GM23338 (cell line): ENCODE results near the gene CCL21. TPM values are rescaled to one million over a fixed set of nuclear protein-coding genes. Genes with fewer than 3 reads are reported as not detected.

Experiments
- ATAC-seq: fragments of 200-7000 bp; cut with Tn5 transposase; 3 replicates; pipeline ENCODE4 v1.9.1; 2020
- DNase-seq: peaks from one replicate; pipeline ENCODE4 v3.0.0-alpha.2; 2015; ENCODE audit warnings: low spot score
- H2AFZ ChIP-seq: fragments of 200-600 bp; sonication (generic); 2 replicates; pipeline ENCODE4 v1.8.0; 2016; ENCODE audit warnings: antibody characterized with exemption, mild to moderate bottlenecking, moderate library complexity
- H3F3A ChIP-seq: fragments of 200-600 bp; sonication (generic); replicated peaks from 2 replicates; pipeline ENCODE4 v1.8.0; 2017; ENCODE audit warnings: antibody characterized with exemption, mixed run types, low read depth
- H3K27ac ChIP-seq: fragments of 200-600 bp; sonication (generic); 2 replicates; pipeline ENCODE4 v1.6.1; 2016; ENCODE audit warnings: low read depth
- H3K27me3 ChIP-seq: fragments of 200-600 bp; sonication (generic); 2 replicates; pipeline ENCODE4 v1.8.0; 2016; ENCODE audit warnings: mild to moderate bottlenecking, mixed run types, moderate library complexity; ENCODE audit not compliant: insufficient read depth
- H3K36me3 ChIP-seq: fragments of 200-600 bp; sonication (generic); 2 replicates; pipeline ENCODE4 v1.8.0; 2016; ENCODE audit warnings: mild to moderate bottlenecking; ENCODE audit not compliant: insufficient read depth
- H3K4me1 ChIP-seq: fragments of 200-600 bp; sonication (generic); 2 replicates; pipeline ENCODE4 v1.8.0; 2016; ENCODE audit warnings: mild to moderate bottlenecking, moderate library complexity; ENCODE audit not compliant: insufficient read depth
- H3K4me2 ChIP-seq: fragments of 200-600 bp; sonication (generic); 2 replicates; pipeline ENCODE4 v1.7.1; 2017; ENCODE audit warnings: mixed run types
- H3K4me3 ChIP-seq: fragments of 200-600 bp; sonication (generic); 2 replicates; pipeline ENCODE4 v1.6.1; 2016; ENCODE audit warnings: mixed run types
- H3K79me2 ChIP-seq: fragments of 200-600 bp; sonication (generic); replicated peaks from 2 replicates; pipeline ENCODE4 v1.8.0; 2017; ENCODE audit warnings: mild to moderate bottlenecking; ENCODE audit not compliant: insufficient read depth
- H3K9me2 ChIP-seq: fragments of 200-600 bp; sonication (generic); 2 replicates; pipeline ENCODE4 v1.8.0; 2017; ENCODE audit not compliant: insufficient read depth
- H4K20me1 ChIP-seq: fragments of 200-600 bp; sonication (generic); replicated peaks from 2 replicates; pipeline ENCODE4 v1.8.0; 2017; ENCODE audit warnings: mild to moderate bottlenecking; ENCODE audit not compliant: insufficient read depth
- H3K27ac Mint-ChIP-seq: 2 replicates; pipeline ENCODE4 v1.8.0; 2020; ENCODE audit warnings: inconsistent platforms, mild to moderate bottlenecking, moderate library complexity, mixed read lengths
- H3K27me3 Mint-ChIP-seq: 3 replicates; pipeline ENCODE4 v1.8.0; 2022; ENCODE audit warnings: low read depth, mild to moderate bottlenecking, moderate library complexity, mixed read lengths, inconsistent platforms; ENCODE audit not compliant: insufficient read depth, poor library complexity
- H3K36me3 Mint-ChIP-seq: 3 replicates; pipeline ENCODE4 v1.8.0; 2021; ENCODE audit warnings: low read depth, mild to moderate bottlenecking, inconsistent platforms, moderate library complexity, mixed read lengths
- H3K4me1 Mint-ChIP-seq: 3 replicates; pipeline ENCODE4 v1.8.0; 2020; ENCODE audit warnings: mild to moderate bottlenecking, inconsistent platforms, mixed read lengths
- H3K4me3 Mint-ChIP-seq: 3 replicates; pipeline ENCODE4 v1.8.0; 2021; ENCODE audit warnings: moderate library complexity, mild to moderate bottlenecking, inconsistent platforms, mixed read lengths
- H3K9me3 Mint-ChIP-seq: 3 replicates; pipeline ENCODE4 v1.8.0; 2020; ENCODE audit warnings: moderate library complexity, mild to moderate bottlenecking, inconsistent platforms, mixed read lengths
- CREB1 ChIP-seq: fragments of 250-450 bp; sonication (Bioruptor Pico); IDR thresholded peaks from 2 replicates; pipeline ENCODE4 v1.5.0; 2020; ENCODE audit warnings: low read depth, mild to moderate bottlenecking, moderate library complexity
- EZH2 ChIP-seq: fragments of 200-600 bp; sonication (generic); IDR thresholded peaks from one replicate; pipeline ENCODE4 v1.8.0; 2017; ENCODE audit warnings: antibody characterized with exemption, mild to moderate bottlenecking, low read depth; ENCODE audit not compliant: unreplicated experiment
- EZH2phosphoT487 ChIP-seq: fragments of 200-600 bp; sonication (generic); IDR thresholded peaks from one replicate; pipeline ENCODE4 v1.8.1; 2018; ENCODE audit warnings: antibody characterized with exemption; ENCODE audit not compliant: unreplicated experiment
- JUNB ChIP-seq: IDR thresholded peaks from one replicate; pipeline ENCODE4 v1.6.1; 2016; ENCODE audit warnings: antibody characterized with exemption; ENCODE audit not compliant: unreplicated experiment
- NANOG ChIP-seq: IDR thresholded peaks from 2 replicates; pipeline ENCODE4 v1.6.1; 2016; ENCODE audit warnings: antibody characterized with exemption, borderline replicate concordance
- POLR2AphosphoS5 ChIP-seq: IDR thresholded peaks from 2 replicates; pipeline ENCODE4 v1.6.1; 2016; ENCODE audit warnings: antibody characterized with exemption, low read depth
- STAT1 ChIP-seq: IDR thresholded peaks from one replicate; pipeline ENCODE4 v1.6.1; 2016; ENCODE audit warnings: antibody characterized with exemption; ENCODE audit not compliant: unreplicated experiment
- ZNF114 ChIP-seq: fragments of 250-450 bp; sonication (Bioruptor Pico); IDR thresholded peaks from 2 replicates; pipeline ENCODE4 v1.5.0; 2020; ENCODE audit warnings: mild to moderate bottlenecking, moderate library complexity
- ZNF331 ChIP-seq: fragments of 250-450 bp; sonication (Bioruptor Pico); IDR thresholded peaks from 2 replicates; pipeline ENCODE4 v1.5.0; 2020; ENCODE audit warnings: low read depth, mild to moderate bottlenecking, moderate library complexity
- polyA plus RNA-seq: library from polyadenylated mRNA; unstranded; fragments of >200 nt; fragmentation: Nextera tagmentation; extraction: Ambion mirVana; gene quantifications from 2 replicates; pipeline ENCODE4 v1.2.1, GENCODE V29; 2016
- total RNA-seq: library from RNA; depleted of rRNA; stranded (reverse); fragments of >200 nt; shearing (Covaris generic); gene quantifications from 2 replicates; pipeline ENCODE4 v1.2.3, GENCODE V29; 2014
- TF ChIP-seq, protein P1 (sequence below): fragments of 250-450 bp; sonication (Bioruptor Pico); IDR thresholded peaks from 2 replicates; pipeline ENCODE4 v1.5.0; 2020; ENCODE audit warnings: mild to moderate bottlenecking, moderate library complexity
- TF ChIP-seq, protein P2 (sequence below), 2 experiments: fragments of 200-600 bp in 1 of 2; sonication (generic) in 1 of 2; conservative IDR thresholded peaks; 2 replicates each; pipeline versions ENCODE4 v1.5.1 to v1.6.1; 2016 to 2017; ENCODE audit warnings: antibody characterized with exemption in 2 of 2, low read depth in 2 of 2, mild to moderate bottlenecking in 2 of 2, moderate library complexity in 1 of 2
- TF ChIP-seq, protein P3 (sequence below): IDR thresholded peaks from 2 replicates; pipeline ENCODE4 v1.6.1; 2016; ENCODE audit warnings: antibody characterized with exemption
- TF ChIP-seq, protein P4 (sequence below): IDR thresholded peaks from one replicate; pipeline ENCODE4 v1.6.1; 2018; ENCODE audit warnings: antibody characterized with exemption; ENCODE audit not compliant: unreplicated experiment

The CCL21 gene
- total and polyA plus RNA-seq, 2 experiments from 2014 or later = not detected

DNA sequence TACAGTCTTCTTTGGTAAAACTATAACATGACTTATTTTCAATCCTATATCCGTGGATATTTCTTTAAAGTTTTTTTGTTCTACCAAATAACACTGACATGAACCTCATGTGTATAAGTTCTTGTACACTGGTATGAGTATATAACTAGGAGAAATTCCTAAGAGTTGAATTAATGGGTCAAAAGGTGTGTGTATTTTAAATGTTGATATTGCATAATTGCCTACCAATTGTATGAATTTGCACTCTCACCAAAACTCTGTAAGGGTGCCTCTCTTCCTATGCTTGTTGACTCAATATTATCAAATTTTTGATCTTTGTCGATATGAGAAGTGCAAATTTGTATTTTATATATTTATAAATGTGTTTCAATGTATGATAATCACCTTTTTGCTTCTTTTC, 22.9 kb upstream of the CCL21 start:
- no peak for DNase-seq
- no peaks in the 10 kb centered on the region for H3K36me3 ChIP-seq
- Mint-ChIP-seq H3K4me3 (no peak overlapping the region), H3K4me1 (no peaks in the 10 kb centered on the region), H3K27ac (no peak overlapping the region), H3K27me3 (no peaks in the 10 kb centered on the region), H3K9me3 (no peaks in the 10 kb centered on the region), H3K36me3 (no peaks in the 10 kb centered on the region)
- H3K79me2 ChIP-seq = no peaks in the 10 kb centered on the region
- no peaks in the 10 kb centered on the region for H3K4me1 ChIP-seq
- no peak overlapping the region for H3K27ac ChIP-seq
- TF ChIP-seq, protein P1, sequence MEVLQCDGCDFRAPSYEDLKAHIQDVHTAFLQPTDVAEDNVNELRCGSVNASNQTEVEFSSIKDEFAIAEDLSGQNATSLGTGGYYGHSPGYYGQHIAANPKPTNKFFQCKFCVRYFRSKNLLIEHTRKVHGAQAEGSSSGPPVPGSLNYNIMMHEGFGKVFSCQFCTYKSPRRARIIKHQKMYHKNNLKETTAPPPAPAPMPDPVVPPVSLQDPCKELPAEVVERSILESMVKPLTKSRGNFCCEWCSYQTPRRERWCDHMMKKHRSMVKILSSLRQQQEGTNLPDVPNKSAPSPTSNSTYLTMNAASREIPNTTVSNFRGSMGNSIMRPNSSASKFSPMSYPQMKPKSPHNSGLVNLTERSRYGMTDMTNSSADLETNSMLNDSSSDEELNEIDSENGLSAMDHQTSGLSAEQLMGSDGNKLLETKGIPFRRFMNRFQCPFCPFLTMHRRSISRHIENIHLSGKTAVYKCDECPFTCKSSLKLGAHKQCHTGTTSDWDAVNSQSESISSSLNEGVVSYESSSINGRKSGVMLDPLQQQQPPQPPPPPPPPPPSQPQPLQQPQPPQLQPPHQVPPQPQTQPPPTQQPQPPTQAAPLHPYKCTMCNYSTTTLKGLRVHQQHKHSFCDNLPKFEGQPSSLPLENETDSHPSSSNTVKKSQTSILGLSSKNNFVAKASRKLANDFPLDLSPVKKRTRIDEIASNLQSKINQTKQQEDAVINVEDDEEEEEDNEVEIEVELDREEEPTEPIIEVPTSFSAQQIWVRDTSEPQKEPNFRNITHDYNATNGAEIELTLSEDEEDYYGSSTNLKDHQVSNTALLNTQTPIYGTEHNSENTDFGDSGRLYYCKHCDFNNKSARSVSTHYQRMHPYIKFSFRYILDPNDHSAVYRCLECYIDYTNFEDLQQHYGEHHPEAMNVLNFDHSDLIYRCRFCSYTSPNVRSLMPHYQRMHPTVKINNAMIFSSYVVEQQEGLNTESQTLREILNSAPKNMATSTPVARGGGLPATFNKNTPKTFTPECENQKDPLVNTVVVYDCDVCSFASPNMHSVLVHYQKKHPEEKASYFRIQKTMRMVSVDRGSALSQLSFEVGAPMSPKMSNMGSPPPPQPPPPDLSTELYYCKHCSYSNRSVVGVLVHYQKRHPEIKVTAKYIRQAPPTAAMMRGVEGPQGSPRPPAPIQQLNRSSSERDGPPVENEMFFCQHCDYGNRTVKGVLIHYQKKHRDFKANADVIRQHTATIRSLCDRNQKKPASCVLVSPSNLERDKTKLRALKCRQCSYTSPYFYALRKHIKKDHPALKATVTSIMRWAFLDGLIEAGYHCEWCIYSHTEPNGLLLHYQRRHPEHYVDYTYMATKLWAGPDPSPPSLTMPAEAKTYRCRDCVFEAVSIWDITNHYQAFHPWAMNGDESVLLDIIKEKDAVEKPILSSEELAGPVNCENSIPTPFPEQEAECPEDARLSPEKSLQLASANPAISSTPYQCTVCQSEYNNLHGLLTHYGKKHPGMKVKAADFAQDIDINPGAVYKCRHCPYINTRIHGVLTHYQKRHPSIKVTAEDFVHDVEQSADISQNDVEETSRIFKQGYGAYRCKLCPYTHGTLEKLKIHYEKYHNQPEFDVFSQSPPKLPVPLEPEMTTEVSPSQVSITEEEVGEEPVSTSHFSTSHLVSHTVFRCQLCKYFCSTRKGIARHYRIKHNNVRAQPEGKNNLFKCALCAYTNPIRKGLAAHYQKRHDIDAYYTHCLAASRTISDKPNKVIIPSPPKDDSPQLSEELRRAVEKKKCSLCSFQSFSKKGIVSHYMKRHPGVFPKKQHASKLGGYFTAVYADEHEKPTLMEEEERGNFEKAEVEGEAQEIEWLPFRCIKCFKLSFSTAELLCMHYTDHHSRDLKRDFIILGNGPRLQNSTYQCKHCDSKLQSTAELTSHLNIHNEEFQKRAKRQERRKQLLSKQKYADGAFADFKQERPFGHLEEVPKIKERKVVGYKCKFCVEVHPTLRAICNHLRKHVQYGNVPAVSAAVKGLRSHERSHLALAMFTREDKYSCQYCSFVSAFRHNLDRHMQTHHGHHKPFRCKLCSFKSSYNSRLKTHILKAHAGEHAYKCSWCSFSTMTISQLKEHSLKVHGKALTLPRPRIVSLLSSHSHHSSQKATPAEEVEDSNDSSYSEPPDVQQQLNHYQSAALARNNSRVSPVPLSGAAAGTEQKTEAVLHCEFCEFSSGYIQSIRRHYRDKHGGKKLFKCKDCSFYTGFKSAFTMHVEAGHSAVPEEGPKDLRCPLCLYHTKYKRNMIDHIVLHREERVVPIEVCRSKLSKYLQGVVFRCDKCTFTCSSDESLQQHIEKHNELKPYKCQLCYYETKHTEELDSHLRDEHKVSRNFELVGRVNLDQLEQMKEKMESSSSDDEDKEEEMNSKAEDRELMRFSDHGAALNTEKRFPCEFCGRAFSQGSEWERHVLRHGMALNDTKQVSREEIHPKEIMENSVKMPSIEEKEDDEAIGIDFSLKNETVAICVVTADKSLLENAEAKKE = no peak
- no peak for TF ChIP-seq ZNF331 (CRISPR knock-in tag)
- TF ChIP-seq, protein P2, sequence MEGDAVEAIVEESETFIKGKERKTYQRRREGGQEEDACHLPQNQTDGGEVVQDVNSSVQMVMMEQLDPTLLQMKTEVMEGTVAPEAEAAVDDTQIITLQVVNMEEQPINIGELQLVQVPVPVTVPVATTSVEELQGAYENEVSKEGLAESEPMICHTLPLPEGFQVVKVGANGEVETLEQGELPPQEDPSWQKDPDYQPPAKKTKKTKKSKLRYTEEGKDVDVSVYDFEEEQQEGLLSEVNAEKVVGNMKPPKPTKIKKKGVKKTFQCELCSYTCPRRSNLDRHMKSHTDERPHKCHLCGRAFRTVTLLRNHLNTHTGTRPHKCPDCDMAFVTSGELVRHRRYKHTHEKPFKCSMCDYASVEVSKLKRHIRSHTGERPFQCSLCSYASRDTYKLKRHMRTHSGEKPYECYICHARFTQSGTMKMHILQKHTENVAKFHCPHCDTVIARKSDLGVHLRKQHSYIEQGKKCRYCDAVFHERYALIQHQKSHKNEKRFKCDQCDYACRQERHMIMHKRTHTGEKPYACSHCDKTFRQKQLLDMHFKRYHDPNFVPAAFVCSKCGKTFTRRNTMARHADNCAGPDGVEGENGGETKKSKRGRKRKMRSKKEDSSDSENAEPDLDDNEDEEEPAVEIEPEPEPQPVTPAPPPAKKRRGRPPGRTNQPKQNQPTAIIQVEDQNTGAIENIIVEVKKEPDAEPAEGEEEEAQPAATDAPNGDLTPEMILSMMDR (conservative IDR thresholded peaks at IDR 0.05; ENCODE audit: low read depth in 2 of 2) = no peak
- no peak for TF ChIP-seq NANOG
- no peak for TF ChIP-seq CREB1 (CRISPR knock-in tag)
- TF ChIP-seq STAT1 = no peak
- no peak for TF ChIP-seq ZNF114 (CRISPR knock-in tag)
- no peak for TF ChIP-seq EZH2
- no peak for TF ChIP-seq JUNB
- TF ChIP-seq, protein P3, sequence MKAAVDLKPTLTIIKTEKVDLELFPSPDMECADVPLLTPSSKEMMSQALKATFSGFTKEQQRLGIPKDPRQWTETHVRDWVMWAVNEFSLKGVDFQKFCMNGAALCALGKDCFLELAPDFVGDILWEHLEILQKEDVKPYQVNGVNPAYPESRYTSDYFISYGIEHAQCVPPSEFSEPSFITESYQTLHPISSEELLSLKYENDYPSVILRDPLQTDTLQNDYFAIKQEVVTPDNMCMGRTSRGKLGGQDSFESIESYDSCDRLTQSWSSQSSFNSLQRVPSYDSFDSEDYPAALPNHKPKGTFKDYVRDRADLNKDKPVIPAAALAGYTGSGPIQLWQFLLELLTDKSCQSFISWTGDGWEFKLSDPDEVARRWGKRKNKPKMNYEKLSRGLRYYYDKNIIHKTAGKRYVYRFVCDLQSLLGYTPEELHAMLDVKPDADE = no peak
- TF ChIP-seq POLR2AphosphoS5 = no peak
- TF ChIP-seq, protein P4, sequence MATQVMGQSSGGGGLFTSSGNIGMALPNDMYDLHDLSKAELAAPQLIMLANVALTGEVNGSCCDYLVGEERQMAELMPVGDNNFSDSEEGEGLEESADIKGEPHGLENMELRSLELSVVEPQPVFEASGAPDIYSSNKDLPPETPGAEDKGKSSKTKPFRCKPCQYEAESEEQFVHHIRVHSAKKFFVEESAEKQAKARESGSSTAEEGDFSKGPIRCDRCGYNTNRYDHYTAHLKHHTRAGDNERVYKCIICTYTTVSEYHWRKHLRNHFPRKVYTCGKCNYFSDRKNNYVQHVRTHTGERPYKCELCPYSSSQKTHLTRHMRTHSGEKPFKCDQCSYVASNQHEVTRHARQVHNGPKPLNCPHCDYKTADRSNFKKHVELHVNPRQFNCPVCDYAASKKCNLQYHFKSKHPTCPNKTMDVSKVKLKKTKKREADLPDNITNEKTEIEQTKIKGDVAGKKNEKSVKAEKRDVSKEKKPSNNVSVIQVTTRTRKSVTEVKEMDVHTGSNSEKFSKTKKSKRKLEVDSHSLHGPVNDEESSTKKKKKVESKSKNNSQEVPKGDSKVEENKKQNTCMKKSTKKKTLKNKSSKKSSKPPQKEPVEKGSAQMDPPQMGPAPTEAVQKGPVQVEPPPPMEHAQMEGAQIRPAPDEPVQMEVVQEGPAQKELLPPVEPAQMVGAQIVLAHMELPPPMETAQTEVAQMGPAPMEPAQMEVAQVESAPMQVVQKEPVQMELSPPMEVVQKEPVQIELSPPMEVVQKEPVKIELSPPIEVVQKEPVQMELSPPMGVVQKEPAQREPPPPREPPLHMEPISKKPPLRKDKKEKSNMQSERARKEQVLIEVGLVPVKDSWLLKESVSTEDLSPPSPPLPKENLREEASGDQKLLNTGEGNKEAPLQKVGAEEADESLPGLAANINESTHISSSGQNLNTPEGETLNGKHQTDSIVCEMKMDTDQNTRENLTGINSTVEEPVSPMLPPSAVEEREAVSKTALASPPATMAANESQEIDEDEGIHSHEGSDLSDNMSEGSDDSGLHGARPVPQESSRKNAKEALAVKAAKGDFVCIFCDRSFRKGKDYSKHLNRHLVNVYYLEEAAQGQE = no peak
- TF ChIP-seq EZH2phosphoT487 = no peak
- no peaks in the 10 kb centered on the region for H3K9me2 ChIP-seq
- no peak for ATAC-seq
- no peak overlapping the region for H2AFZ ChIP-seq
- no peak overlapping the region for H3K4me3 ChIP-seq
- no peaks in the 10 kb centered on the region for H3K27me3 ChIP-seq
- H4K20me1 ChIP-seq = no peaks in the 10 kb centered on the region
- no peaks in the 10 kb centered on the region for H3F3A ChIP-seq
- H3K4me2 ChIP-seq = no peak overlapping the region
